ENCODE data around the gene CYSLTR2.

DNA sequence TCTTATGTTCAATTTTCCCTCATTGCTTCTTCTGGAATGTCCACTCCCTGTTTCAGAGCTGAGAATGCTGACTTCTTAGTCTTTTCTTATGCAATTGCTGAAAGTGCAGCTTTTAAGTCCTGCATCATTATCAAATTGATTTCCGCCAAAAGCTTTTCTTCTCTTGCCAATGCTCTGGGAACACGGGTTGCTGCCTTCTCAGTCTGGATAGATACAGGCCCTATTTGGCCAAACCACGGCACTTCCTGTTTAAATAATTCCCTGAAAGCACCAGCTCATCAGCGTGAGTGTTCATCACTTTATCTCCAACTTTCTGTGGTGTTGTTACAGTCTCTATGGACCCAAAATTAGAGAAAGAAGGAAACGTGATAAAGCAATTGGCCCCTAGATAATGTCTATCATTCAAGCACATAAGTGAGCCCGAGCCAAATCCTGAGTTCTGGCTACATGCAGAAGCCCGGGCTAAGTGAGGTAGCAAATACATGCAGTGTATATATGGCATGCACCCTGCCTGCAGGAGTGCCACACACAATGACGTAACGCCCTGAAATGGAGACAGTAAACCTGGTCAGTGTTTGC, 85.7 kb downstream of the CYSLTR2 start:
- TF ChIP-seq, protein P1, sequence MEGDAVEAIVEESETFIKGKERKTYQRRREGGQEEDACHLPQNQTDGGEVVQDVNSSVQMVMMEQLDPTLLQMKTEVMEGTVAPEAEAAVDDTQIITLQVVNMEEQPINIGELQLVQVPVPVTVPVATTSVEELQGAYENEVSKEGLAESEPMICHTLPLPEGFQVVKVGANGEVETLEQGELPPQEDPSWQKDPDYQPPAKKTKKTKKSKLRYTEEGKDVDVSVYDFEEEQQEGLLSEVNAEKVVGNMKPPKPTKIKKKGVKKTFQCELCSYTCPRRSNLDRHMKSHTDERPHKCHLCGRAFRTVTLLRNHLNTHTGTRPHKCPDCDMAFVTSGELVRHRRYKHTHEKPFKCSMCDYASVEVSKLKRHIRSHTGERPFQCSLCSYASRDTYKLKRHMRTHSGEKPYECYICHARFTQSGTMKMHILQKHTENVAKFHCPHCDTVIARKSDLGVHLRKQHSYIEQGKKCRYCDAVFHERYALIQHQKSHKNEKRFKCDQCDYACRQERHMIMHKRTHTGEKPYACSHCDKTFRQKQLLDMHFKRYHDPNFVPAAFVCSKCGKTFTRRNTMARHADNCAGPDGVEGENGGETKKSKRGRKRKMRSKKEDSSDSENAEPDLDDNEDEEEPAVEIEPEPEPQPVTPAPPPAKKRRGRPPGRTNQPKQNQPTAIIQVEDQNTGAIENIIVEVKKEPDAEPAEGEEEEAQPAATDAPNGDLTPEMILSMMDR (IDR thresholded peaks at IDR 0.05; ENCODE audit: poor library complexity) = no peak
- no peak for TF ChIP-seq EZH2 (IDR thresholded peaks at IDR 0.05; ENCODE audit: borderline replicate concordance)
